Stimulated activated CD4-positive, alpha-beta T cell treated with anti-CD3 and anti-CD28 coated beads, Interleukin-12 subunit alpha, Interleukin-12 subunit beta, amount 100 ng/mL, for 4 hours (primary cell): ENCODE results near the gene SPATA16.
"Not testable (repeated sequence)": the region's sequence is repeated elsewhere in the genome, so short reads cannot be mapped to it uniquely, and the experiment has no call there.

ENCODE experiments used
- DNase-seq: peaks from one replicate; pipeline ENCODE4 v3.0.0-alpha.2; 2020

SPATA16 gene

GRCh38 chr3:173055228-173055933 lies 85.7 kb downstream of the SPATA16 start:
- no peak for DNase-seq

GRCh38 chr3:173049360-173049759 lies 91.7 kb downstream of the SPATA16 start:
- DNase-seq, result no peak

- no peak for DNase-seq
These were observed 95.2 kb downstream of the SPATA16 start for GRCh38 chr3:173045770-173046382.

DNA sequence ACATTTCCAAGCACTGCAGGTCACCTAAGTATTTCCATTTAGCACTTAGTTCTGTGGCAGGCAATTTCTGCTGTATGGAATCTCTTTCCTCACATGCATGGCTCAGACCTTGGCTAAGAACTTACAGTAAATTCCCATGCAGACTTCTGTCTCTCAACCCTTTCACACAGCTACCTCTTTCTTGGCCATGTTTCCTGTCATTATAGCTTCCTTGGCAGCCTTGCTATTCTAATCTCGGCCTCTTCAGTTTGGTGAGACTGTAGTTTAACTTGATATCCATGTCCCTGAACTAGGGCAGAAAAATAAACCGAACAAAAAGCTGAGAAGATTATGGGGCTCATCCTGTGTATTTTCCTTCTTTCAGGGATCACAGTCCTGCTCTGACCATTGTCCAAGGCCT lies 96.0 kb downstream of the SPATA16 start:
- no peak for DNase-seq

DNA sequence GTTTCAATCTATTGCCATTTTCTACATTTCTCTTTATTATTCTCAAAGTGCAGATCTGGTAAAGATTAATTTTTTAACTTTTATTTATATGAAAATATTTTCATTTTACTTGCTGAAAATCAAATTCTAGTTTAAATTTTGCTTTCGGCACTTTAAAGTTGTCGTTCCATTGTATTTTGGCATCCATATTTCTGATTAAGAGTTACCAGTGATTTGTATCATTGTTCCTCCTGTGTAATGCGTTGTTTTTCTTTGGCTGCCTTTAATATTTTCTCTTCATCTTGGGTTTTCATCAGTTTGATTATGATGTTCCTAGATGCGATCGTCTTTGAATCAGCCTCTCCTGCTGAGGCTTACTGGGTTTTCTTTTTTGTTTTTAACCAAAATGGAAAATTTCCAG lies 97.3 kb downstream of the SPATA16 start:
- no peak for DNase-seq

GRCh38 chr3:173038484-173038871 lies 102.6 kb downstream of the SPATA16 start:
- DNase-seq, result no peak

DNA sequence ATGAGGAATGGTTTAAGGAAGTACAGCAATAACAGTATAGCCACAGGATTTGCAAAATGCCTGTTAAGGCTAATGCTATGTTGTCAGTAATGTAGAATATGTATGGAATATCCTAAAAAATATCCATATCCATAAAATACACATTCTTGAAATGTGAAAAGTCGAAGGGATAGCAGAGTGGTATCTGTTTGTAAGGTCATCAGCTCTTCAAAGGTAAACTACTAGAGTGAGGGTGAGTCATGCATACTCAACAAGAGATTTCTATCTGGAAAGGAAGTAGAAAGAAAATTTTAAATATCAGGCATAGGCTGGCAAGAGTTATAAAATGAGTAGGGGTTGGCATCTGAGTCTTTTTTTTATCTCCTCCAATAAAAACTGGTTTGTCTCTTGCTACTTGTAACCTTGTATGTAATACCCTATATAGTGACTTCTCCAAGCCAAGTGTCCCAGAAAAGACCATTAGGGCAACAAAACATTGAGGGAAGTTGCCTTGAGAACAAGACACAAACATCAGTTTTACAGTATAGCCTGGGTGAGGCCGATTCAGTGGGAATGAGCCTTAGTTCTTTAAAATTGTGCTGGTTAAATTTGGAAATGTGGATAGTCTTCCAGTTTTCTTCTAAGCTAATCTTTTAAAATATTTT lies 103.1 kb downstream of the SPATA16 start:
- no peak for DNase-seq

DNA sequence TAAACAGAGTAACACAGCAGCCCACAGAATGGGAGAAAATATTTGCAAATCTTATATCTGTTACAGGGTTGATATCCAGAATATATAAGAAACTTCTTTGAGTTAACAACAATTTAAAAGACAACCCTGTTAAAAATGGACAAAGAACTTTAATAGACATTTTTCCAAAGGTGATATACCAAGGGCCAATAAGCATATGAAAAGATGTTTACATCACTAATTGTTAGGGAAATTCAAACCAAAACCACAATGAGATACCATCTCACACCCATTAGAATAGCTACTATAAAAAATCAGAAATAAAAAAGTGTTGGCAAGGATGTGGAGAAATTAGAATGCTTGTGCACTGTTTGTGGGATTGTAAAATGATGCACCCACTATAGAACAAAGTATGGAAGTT lies 110.8 kb downstream of the SPATA16 start:
- DNase-seq, result no peak

- no peak for DNase-seq
These were observed 112.7 kb downstream of the SPATA16 start for GRCh38 chr3:173028351-173028750.

DNA sequence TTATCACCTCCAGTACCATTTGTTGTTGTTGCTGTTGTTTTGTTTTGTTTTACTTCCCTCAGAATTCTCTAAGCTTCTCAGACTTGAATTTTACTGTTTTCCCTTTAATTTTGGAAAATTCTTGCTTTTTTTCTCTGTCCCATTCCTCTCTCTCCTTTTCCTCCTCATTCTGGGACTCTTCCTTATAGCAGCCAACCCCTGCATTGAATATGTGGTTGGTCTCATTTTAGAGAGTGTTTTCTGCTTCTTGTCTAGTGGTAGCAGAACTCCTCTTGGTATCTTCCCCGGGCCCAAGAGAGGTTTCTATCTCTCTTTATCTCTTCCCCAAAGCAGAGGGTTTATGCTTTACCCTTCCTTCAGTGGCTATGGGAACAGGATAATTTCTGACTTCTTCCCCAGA lies 113.6 kb downstream of the SPATA16 start:
- no peak for DNase-seq

DNA sequence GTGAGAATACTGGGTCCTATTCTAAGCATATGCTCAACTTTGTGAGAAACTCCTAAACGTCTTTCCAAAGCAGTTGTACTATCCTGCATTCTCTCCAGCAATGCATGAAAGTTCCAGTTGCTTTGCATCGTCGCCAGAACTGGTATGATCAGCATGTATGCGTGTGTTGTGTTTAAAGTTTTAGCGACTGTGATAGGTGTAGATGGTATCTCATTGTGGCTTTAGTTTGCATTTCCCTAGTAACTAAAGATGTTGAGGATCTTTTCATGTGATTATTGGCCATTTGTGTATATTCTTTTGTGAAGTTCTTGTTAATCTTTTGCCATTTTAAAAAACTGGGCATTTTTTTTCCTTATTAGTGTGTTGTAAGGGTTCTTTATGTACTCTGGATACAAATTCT lies 115.1 kb downstream of the SPATA16 start:
- no peak for DNase-seq

DNA sequence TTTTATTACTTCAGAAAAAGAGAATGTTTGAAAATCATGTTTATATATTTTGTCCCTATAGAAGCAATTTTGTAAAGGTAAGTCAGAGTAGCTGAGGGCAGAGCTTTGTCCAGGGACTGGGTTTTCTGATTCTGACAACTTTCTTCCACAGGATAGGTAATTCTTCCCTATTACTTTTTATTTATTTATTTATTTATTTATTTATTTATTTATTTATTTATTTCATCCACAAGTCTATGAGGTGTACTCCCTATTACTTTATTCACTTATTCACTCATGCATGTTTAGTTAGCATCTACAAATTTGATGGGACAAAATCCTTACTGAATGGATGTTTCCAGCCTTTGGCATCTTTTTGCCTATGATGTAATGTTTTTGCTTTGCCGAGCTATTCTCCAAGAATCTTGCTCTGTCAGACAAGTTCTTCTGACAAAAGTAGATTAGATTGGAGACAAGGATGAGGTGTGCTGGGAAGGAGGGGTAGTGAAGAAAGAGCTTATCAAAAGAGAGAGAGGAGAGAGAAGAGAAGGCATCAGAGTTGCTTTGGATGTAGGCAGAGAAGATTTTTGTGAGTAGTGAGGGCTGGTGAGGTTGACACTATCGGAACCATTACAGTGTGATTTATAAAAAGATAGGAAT lies 119.4 kb downstream of the SPATA16 start:
- DNase-seq, result no peak

- DNase-seq, result not testable (repeated sequence)
These were observed 120.9 kb downstream of the SPATA16 start for GRCh38 chr3:173020128-173020527.

GRCh38 chr3:173019378-173019777 lies 121.7 kb downstream of the SPATA16 start:
- DNase-seq, result no peak

GRCh38 chr3:173018758-173019157 lies 122.3 kb downstream of the SPATA16 start:
- DNase-seq, result no peak

GRCh38 chr3:173013219-173013832 lies 127.7 kb downstream of the SPATA16 start:
- DNase-seq, result no peak

GRCh38 chr3:173009410-173009809 lies 131.6 kb downstream of the SPATA16 start:
- no peak for DNase-seq

DNA sequence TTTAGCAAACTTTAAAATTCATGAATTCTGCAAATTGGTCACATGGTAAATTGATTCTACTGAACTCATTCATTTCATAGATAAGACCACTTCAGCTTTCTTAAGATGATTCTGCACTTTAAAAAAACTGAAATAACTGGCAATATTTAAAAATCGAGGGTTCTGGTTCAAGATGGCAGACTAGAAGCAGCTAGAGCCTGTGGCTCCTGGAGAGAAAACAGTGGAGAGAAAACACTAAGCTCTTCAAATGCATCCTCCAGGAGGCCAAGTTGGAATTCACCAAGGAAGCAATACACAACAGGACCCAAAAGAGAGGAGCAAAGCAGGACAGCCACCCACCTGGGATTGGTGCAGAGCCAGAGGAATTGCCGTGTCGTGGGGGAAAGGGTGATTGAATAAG lies 132.1 kb downstream of the SPATA16 start:
- no peak for DNase-seq

- no peak for DNase-seq
These were observed 133.8 kb downstream of the SPATA16 start for GRCh38 chr3:173007079-173007723.

GRCh38 chr3:173006006-173006405 lies 135.0 kb downstream of the SPATA16 start:
- no peak for DNase-seq

- no peak for DNase-seq
These were observed 136.4 kb downstream of the SPATA16 start for GRCh38 chr3:173004681-173005080.

GRCh38 chr3:173003956-173004355 lies 137.1 kb downstream of the SPATA16 start:
- no peak for DNase-seq

DNA sequence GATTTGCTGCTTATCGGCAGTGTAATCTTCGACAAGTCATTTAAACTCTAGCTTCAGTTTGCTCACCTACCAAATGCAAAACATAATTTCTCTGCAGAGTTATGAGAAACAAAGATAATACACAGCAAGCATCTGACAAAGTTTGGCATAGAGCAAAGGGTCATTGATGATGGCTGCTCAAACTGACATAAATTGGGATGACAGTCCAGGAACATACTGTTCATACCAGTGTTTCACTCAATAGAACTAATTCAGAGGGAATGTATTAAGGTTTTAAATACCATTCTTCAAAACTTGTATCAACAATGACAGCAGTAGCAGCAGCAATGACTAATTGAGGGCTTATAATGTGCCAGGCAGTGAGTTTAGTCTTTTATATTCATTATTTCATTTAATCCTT lies 137.6 kb downstream of the SPATA16 start:
- DNase-seq, result no peak
